Suprapubic skin (tissue), 4 donors: Measurements from ENCODE around the gene LRPAP1.

ENCODE experiments used
- CTCF ChIP-seq, 2 donors: fragments of 200-600 bp in 1 of 2; fragments of 450-650 bp in 1 of 2; sonication (generic) in 1 of 2; IDR thresholded peaks; one replicate each; pipeline ENCODE4 v1.5.1; 2016 to 2019; ENCODE audit warnings: antibody characterized with exemption in 2 of 2, mild to moderate bottlenecking in 1 of 2, moderate library complexity in 1 of 2
- EP300 ChIP-seq: sonication (generic); formaldehyde crosslinking; IDR thresholded peaks from one replicate; pipeline ENCODE4 v1.6.1; 2017; ENCODE audit warnings: antibody characterized with exemption
- POLR2A ChIP-seq, 2 donors: fragments of 450-650 bp; IDR thresholded peaks; one replicate each; pipeline ENCODE4 v1.6.1; 2017; ENCODE audit warnings: antibody characterized with exemption in 2 of 2, mild to moderate bottlenecking in 2 of 2, moderate library complexity in 2 of 2
- POLR2AphosphoS5 ChIP-seq, 3 donors: sonication (generic); formaldehyde crosslinking; IDR thresholded peaks; one replicate each; pipeline ENCODE4 v1.6.1; 2017; ENCODE audit warnings: antibody characterized with exemption in 3 of 3

GRCh38 chr4:3479358-3480101 is 52.7 kb downstream of the LRPAP1 start:
- no peak for TF ChIP-seq CTCF (IDR thresholded peaks at IDR 0.05)
- no peak for TF ChIP-seq POLR2AphosphoS5 (IDR thresholded peaks at IDR 0.05)
- TF ChIP-seq POLR2A (IDR thresholded peaks at IDR 0.05) = no peak
- no peak for TF ChIP-seq EP300
